GM21360 (cell line): ENCODE measurements around the gene RNASEH1.

Experiments
- ATAC-seq: cut with Tn5 transposase; IDR thresholded peaks from one replicate; pipeline ENCODE4 v1.9.1; 2021; ENCODE audit warnings: mild to moderate bottlenecking, moderate library complexity; ENCODE audit not compliant: unreplicated experiment

RNASEH1 gene, protein sequence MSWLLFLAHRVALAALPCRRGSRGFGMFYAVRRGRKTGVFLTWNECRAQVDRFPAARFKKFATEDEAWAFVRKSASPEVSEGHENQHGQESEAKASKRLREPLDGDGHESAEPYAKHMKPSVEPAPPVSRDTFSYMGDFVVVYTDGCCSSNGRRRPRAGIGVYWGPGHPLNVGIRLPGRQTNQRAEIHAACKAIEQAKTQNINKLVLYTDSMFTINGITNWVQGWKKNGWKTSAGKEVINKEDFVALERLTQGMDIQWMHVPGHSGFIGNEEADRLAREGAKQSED

DNA sequence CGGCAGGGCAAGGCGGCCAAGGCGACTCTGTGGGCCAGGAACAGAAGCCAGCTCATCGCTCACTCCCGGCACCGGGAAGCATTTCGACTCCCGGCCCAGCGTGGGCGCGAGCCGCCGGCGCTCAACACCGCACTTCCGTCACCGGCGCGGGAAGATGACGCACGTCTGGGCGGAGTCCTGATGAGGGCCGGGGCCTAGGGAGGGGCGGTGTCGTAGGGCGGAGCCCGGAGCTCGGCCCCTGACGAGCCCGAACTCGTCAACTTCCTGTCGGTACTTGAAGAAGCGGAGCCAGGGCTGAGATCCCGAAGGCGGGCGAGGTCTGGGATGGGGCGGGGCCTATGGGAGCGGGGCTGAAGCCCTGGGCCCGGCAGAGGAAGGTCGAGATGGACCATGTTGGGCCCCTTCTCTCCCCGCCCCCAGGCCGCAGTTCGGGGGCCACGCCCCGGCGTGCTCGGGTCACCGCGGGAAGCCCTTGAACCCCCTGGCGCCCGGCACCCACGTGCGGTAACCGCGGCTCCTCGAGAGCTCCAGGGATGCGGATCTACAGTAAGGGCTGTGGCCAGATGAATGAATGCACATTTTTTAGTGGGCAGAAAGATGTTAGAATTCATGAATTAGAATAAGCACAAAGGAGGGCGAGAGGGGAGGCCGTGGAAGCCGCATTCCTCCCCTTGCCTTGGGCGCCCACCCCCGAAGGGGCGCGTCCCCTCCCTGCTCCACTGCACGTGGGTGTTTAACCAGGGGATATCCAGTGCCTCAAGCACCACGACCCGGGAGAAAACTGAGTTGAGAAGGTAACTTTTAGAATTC, at the start of gene RNASEH1:
TSS of gene RNASEH1 (minus strand) at position 129 of the 810 bp plus-strand sequence. CDS start at position 56, 73 bp downstream.
- ATAC-seq = peak; percentile 97

DNA sequence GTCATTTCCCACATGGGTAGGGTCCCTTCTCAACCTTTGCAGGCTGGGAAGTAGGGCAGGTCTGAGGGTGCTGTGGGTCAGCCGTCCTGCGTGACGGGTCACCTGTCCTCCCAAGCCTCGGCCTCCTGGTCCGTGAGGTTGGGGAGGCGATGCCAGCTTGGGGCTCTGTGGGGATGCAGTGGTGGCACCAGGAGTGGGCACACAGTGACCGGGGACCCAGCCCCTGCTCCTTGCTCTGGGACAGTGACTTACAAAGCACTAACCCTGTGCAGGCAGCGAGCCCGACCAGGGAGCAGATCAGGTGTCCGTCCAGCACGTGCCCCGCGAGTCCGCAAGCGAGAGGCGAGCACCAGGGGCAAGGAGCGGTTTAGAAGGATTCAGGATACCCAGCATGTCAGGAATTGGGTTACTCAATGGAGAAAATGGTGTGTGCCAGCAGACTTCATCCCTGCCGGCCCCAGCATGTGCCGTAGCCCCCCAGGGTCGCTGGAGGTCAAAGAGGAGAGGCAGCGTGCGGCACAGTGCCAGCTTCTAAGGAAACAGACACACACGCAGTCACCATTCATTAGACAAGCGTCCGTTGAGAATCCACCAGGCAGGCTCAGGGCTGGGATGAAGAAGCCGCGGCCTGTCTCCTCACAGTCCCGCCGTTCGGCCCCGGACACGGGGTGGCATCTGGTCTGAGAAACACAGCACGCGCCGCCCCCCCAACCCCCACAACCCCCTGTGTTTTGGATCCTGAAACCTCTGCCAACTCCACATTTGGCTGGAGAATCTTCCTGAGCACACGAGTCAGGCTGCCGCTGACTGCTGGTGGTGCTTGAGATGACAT, 48.5 kb upstream of the RNASEH1 start:
- no peak for ATAC-seq

DNA sequence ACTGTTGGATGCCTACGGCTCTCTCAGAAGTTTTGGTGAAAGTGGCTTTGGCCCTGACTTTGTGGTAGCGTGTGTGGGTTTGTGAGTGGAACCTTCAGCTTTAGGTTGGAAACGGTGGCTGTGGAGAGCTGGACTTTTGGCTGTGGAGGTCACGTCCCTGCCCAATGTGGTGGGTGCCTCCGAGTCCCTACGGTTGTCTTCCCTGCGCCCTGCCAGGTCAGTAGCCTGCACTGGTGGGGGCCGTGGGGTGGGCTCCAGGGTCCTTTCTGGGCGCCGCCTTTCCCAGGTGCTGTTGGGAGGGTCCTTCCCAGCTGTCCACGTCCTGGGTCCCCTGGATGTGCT, 47.9 kb upstream of the RNASEH1 start:
- ATAC-seq = no peak

DNA sequence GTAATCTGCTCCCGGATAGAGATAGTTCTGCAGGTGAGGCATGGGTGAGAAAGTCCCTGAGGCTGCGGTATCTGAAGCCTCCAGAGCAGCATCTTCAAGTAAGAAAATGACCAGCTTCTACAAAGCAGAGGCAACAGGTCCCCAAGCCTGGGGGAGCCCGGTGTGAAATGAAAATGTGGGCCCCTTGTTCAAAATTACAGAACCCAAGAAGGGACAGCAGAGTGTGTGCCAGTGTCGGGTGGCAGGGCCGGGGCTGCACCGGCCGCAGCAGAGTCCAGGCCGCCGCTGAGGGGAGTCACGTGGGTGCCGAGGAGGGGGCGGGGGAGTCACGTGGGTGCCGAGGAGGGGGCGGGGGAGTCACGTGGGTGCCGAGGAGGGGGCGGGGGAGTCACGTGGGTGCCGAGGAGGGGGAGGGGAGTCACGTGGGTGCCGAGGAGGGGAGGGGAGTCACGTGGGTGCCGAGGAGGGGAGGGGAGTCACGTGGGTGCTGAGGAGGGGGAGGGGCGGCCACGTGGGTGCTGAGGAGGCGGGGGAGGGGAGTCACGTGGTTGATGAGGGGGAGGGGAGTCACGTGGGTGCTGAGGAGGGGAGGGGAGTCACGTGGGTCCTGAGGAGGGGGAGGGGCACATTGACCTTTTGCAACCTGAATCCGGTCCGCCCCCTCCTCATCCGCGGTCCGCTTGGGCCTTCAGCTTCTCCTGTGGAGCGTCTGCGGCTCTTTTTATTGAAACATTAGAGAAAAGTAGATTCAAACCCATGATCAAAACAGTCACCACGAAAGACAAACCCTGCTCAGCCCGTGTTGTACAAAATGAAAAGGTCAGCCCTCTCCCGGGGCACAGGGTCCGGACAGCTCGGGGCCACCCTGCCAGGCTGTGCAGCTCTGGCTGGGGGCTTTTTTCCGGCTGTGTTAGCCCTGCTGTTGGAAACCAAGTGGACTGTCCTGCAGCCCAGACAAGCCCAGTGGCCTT, 47.1 kb upstream of the RNASEH1 start:
- no peak for ATAC-seq

DNA sequence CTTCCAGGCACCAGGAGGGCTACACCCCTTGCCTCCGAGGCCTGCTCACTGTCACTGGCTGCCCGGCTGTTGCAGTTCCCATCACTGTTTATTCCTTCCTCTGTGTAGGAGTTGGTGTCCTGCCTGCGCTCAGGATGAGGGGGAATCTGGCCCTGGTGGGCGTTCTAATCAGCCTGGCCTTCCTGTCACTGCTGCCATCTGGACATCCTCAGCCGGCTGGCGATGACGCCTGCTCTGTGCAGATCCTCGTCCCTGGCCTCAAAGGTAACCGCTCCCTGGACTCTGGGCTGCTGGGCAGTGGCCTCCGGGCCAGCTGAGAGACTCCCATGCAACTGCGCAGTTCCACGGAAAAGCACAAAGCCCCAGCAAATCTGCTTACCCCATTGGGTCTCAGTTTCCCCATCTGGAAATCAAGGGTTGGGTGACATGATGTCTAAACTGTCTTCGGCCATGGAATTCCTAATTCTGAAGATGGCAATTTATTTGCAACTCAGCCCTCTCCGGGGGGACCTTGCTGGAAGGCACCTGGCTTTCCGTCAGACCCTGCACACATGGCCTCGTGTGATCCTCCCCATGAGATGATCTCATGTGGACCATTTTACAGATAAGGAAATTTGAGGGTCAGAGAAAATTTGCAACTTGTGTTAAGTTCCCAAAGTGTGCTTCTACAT, 46.2 kb upstream of the RNASEH1 start:
- no peak for ATAC-seq

DNA sequence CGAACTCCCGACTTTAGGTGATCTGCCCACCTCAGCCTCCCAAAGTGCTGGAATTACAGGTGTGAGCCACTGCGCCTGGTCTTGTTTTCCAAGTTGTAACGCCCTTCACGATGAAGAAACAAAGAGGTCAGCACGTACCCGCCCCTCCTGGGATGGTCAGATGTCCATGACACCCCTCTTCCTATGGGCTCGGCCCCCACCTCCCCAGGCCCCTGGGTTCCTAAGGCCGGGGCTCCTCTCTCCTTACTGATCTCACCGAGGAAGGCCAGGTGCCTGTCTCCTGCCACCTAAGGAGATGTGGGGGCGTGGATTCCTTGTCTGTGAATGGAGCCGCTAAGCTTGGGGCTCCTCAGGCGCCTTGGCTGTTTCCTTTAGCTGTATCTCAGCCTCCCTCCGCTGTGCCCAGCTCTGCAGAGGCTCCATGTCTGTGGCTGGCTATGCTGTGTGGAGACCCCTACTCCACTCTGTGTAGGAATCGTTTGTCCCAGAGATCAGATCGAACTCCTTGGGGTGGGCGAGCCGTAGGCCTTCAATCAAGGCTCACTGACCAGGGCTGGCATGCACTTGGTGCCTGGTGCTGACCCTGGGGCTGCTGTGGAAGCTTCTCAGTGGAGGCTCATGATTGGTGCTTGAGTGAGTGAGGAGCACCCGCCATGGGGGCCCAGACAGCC, 45.5 kb upstream of the RNASEH1 start:
- ATAC-seq = no peak

DNA sequence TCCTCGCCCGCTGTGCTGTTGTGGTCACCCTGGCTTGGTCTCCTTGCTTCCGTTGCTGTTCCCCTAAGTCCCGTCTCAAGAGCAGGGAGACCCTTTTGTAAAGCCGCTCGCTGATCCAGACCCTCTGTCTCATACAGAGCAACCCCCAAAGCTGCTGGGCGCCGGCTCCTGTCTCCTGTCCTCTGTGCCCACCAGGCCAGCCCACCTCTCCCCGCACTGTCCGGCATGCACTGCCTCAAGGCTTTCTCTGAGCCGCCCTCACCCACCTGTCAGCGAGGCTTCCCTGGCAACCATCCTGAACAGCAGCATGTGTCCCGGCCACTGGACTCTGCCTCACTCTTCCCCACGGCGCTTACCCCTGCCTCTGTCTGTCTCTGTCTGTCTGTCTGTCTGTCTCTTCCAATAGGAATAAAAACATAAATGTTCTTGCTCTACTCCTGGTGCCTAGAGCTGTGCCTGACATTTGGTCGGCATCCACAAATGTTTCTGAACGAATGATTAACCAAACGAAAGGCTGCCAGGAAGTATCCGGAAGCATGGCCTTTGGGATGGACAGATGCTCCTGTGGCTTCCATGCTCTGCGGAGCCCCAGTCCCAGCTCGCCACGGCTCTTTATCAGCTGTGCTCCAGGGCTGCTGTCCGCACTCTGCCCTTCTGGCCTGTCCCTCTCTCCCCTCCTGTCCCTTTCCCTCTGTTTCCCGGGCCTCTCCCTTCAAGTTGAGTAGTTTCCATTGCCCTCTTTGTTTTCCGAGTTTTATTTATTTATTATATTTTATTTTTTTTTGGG, 44.6 kb upstream of the RNASEH1 start:
- ATAC-seq = no peak

DNA sequence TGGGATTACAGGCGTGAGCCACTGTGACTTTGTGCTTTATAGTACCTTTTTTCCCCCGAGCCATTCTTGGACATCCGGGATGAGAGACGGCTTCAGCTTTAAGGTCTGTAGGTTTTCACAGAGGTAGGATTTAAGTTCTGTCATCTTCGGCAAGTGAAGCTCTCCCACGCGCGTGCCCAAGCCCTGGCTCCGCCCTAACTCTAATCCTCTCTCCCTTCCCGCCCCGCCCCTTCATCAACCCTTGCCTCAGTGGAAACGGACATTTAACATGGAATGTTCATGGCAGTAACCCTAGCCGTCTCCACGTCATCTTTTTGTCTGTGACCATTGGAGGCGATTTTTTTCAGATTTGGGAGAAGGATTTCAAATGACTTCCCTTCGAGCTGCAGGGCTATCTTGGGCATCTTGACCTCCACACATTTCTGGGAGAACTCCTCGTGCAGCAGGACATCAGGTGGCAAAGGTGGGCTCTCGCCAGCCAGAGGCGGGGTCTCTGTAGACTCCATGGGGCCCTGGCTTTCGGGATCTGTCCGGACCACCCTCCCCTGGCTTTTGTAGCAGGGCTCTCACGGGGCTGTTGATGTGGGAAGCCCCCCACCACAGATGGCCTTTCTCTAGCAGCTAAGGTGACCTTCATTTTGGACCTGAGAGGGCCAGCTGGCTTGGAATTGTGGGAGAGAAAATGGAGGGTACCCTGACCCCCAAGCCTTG, 43.6 kb upstream of the RNASEH1 start:
- ATAC-seq = no peak

DNA sequence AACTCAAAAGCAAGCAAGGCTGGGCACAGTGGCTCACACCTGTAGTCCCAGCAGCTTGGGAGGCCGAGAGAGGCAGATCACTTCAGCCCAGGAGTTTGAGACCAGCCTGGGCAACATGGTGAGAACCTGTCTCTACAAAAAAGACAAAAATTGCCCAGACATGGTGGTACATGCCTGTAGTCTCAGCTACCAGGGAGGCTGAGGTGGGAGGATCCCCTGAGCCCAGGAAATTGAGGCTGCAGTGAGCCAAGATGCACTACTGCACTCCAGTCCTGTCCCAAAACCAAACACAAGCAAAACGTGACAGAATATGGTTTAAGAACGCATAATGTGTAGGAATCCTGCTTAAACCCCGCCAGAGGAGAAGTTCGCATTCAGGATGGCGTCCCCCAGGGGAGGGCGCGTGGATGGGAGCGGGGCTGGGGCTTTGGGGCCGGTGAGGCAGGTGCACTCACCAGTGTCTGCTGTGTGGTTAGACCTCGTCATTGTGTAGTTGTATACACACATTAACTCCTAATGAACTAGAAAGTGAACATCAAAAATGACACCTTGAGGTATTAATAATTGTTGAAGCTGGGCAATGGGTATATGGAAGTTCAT, 42.2 kb upstream of the RNASEH1 start:
- no peak for ATAC-seq

DNA sequence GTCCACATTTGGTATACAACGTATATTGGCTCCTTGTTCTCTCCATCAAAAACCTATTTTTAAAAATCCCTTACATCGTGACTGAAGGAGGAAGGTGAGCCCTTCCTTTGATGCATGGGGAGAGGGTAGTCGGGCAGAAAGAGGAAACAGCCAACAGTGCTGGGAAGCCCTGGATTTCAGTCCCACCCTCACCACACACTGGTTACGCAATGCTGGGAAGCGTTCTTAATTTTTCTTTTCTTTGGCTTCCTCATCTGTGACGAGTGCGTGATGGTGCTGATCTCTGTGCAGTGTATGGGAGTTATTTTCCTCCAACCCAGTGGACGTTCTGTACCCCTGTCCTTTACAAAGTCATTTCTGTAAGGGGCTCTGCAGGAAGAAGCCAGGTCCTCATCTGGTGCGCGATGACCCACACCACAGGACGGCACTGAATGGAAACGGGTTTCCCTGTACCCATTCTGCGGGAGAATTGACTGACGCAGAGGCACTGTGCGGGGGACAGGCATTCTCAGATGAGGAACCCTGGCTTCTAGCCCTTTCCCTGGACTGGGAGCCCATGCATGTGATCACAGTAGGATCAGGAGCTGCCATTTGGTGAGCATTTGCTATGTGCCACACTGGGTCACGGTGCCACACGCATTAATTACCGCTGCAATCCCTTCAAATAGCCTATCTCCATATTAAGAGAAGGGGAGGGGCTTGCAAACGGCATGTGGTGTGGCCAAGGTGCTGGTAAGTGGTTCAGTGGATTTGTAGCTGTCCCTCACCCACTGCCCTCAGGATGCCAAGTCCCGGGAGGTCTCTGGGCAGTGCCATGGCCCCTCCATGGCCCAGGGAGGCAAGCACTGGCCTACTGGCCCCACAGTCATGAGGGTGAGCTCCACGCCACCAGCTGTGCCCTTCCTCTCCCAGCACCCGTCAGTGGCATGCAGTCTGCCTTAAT, 41.0 kb upstream of the RNASEH1 start:
- no peak for ATAC-seq

DNA sequence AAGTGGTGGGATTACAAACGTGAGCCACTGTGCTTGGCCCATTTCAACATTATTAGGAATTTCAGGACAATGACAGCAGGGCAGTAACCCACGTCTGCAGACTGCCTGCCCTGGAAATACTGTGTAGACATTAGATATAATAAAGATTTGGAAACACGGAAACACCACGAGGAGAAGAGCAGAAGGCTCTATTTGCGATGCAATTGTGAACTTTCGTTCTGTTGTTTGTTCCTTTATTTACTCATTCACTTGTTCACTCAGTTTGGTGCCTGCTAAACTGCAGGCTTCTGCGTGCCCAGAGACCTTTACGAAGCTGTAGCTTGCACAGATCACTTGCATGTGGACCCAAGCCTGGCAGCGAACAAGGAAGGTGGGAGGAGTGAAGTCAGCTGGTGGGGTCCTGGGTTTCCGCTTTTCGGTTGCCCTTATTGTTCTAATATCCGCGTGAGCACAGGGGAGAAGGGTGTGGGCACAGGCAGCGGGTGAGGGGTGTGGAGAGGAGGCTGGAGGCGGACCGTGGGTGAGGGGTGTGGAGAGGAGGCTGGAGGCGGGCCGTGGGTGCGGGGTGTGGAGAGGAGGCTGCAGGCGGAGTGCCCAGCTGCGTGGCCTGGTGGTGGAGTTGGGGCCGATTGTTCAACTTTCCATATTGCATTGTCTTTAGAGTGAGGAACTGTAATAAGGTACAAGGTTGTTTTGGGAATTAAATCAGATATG, 40.2 kb upstream of the RNASEH1 start:
- ATAC-seq = no peak

DNA sequence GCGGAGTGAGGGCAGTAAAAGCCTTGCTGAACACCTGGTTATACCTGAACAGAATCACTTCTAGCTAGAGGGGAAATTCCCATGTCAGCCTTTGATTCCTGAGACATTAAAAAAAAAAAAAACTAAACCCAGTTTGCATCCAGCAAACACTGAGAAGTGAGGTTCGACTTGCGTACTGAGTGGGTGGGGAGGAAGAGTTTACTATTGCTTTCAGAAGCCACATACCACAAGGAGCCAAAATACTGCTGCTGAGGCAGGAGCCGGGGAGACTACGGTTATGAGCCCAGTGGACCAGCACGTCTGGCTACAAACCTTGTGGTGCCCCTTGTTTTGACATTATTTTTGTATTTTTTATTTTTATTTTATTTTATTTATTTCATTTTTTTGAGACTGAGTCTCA, 39.4 kb upstream of the RNASEH1 start:
- peak; percentile 60 for ATAC-seq

DNA sequence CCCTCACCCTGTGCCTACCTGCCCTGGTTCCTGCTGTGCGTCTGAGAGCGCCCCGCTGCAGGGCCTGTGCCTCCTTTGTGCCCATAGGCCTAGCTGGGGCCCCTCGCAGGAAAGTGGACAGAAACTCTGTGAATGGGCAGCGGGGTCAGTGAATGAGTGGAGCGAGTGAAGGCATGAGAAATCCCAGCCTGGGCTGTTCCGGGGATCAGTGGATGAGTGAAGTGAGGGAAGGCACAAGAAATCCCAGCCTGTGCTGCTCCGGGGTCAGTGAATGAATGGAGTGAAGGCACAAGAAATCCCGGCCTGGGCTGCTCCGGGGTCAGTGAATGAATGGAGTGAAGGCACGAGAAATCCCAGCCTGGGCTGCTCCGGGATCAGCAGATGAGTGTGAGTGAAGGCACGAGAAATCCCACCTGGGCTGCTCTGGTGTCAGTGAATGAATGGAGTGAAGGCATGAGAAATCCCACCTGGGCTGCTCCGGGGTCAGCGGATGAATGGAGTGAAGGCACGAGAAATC, 38.8 kb upstream of the RNASEH1 start:
- no peak for ATAC-seq

DNA sequence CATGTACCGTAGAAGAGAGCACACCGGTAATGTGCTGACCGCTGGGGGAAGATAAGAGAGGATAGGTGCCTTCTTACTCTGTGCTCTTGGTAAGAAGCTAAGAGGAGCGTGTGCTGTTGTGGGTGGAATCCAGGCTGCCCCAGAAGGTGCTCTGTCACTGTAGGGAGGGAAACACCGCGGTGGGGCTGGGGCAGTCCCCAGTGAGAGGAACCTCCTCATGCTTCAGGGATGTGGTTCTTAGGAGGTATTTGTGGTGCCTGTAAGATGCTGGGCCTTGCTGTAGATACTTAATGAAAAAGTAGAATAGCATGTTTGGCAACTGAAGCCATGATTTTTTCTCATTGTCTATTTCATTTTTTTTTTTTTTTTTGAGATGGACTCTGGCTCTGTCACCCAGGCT, 37.9 kb upstream of the RNASEH1 start:
- ATAC-seq = peak; percentile 87

DNA sequence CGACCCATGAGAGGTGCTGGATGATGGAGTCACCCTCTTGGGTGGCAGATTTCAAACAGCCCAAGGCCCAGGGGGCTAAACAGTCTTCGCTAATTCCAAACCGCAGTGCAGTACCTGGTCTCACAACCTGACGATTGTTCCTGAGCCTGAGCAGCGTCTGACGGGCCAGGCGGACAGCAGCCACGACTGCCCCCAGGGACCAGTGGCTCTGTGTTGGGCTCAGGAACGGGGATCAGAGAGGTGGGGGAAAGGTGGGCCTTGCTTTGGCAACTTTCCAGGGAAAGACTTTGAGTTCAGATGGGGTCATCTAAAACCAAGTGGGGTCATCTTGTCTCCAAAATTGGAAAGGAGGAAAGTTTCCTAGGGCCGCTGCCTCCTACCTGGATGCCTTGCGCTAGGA, 37.3 kb upstream of the RNASEH1 start:
- no peak for ATAC-seq
